H1 (cell line): ENCODE data around the gene MAP2K7. TPM values are rescaled to one million over a fixed set of nuclear protein-coding genes. Genes with fewer than 3 reads are reported as not detected.

Experiments
- CTCF ChIA-PET: fragments of 300-600 bp; sonication (Branson Sonifier 250); formaldehyde crosslinking; loops from one replicate; lab custom pipeline; 2021; ENCODE audit not compliant: partially characterized antibody; lab: Charles Lee
- POLR2A ChIA-PET: fragments of 300-600 bp; sonication (Branson Sonifier 250); formaldehyde crosslinking; loops from one replicate; lab custom pipeline; 2021; ENCODE audit warnings: inconsistent platforms; ENCODE audit not compliant: partially characterized antibody; lab: Charles Lee
- DNase-seq, 2 experiments: peaks; one replicate each; pipeline versions ENCODE4 v3.0.0 to v3.0.0-alpha.2; 2010 to 2022; ENCODE audit warnings: low spot score in 2 of 2, low read depth in 1 of 2, mixed read lengths in 1 of 2
- FAIRE-seq: peaks from 2 replicates; lab custom pipeline; 2011; peaks lifted over from hg19 to GRCh38; lab: Jason Lieb, UNC
- H2AFZ ChIP-seq: 2 replicates; pipeline ENCODE4 v1.8.1; 2012; ENCODE audit warnings: low read length, inconsistent platforms
- H2AK5ac ChIP-seq: 2 replicates; pipeline ENCODE4 v1.6.1; 2013; ENCODE audit warnings: low read depth, low read length
- H2BK120ac ChIP-seq: replicated peaks from 2 replicates; pipeline ENCODE3; 2013; ENCODE audit warnings: low read depth, low read length, inconsistent platforms
- H2BK12ac ChIP-seq: 2 replicates; pipeline ENCODE4 v1.6.1; 2013; ENCODE audit warnings: low read depth, low read length
- H2BK15ac ChIP-seq: 2 replicates; pipeline ENCODE4 v1.6.1; 2013; ENCODE audit warnings: low read length
- H2BK20ac ChIP-seq: 2 replicates; pipeline ENCODE4 v1.6.1; 2013; ENCODE audit warnings: low read length
- H2BK5ac ChIP-seq: 2 replicates; pipeline ENCODE4 v1.6.1; 2013; ENCODE audit warnings: low read depth, low read length
- H3K14ac ChIP-seq: 2 replicates; pipeline ENCODE4 v1.6.1; 2013; ENCODE audit warnings: inconsistent platforms; ENCODE audit not compliant: insufficient read length
- H3K18ac ChIP-seq: 2 replicates; pipeline ENCODE4 v1.6.1; 2013; ENCODE audit warnings: low read length; ENCODE audit errors: extremely low read depth
- H3K23ac ChIP-seq: 2 replicates; pipeline ENCODE4 v1.6.1; 2013; ENCODE audit warnings: inconsistent platforms; ENCODE audit not compliant: insufficient read length
- H3K23me2 ChIP-seq: 2 replicates; pipeline ENCODE4 v1.6.1; 2013; ENCODE audit warnings: low read depth, low read length
- H3K27ac ChIP-seq: 2 replicates; pipeline ENCODE4 v1.6.1; 2011; ENCODE audit warnings: low read depth, low read length, inconsistent platforms
- H3K27me3 ChIP-seq, 4 experiments: replicated peaks in 1 of 4; 1 replicate in 1 of 4; 2 replicates in 3 of 4; pipeline versions ENCODE4 v1.6.1 to v1.8.1; 2011 to 2013; ENCODE audit warnings: low read length in 3 of 4, mild to moderate bottlenecking in 3 of 4, inconsistent platforms in 2 of 4, mixed read lengths in 2 of 4, moderate library complexity in 1 of 4; ENCODE audit not compliant: control insufficient read depth in 3 of 4, insufficient read depth in 3 of 4; ENCODE audit errors: extremely low read depth in 1 of 4
- H3K36me3 ChIP-seq, 4 experiments: 2 replicates each; pipeline versions ENCODE4 v1.6.1 to v1.8.1; 2011 to 2013; ENCODE audit warnings: mild to moderate bottlenecking in 4 of 4, low read length in 3 of 4, moderate library complexity in 2 of 4, control low read depth in 1 of 4, inconsistent platforms in 1 of 4; ENCODE audit not compliant: insufficient read depth in 4 of 4, control insufficient read depth in 2 of 4
- H3K4ac ChIP-seq: replicated peaks from 2 replicates; pipeline ENCODE3; 2013; ENCODE audit warnings: low read length, low read depth, mixed read lengths, inconsistent platforms; ENCODE audit not compliant: insufficient read length
- H3K4me1 ChIP-seq, 4 experiments: replicated peaks in 1 of 4; 1 replicate in 1 of 4; 2 replicates in 3 of 4; pipeline versions ENCODE4 v1.6.1 to v1.8.1; 2011 to 2013; ENCODE audit warnings: low read length in 3 of 4, inconsistent platforms in 2 of 4, mixed read lengths in 1 of 4; ENCODE audit not compliant: insufficient read depth in 4 of 4, control insufficient read depth in 3 of 4
- H3K4me2 ChIP-seq, 2 experiments: 2 replicates each; pipeline versions ENCODE4 v1.6.1 to v1.8.1; 2011 to 2013; ENCODE audit warnings: low read depth in 2 of 2, low read length in 2 of 2, control low read depth in 1 of 2, inconsistent platforms in 1 of 2, mild to moderate bottlenecking in 1 of 2; ENCODE audit not compliant: insufficient read depth in 1 of 2
- H3K4me3 ChIP-seq, 4 experiments: fragments of 200-600, 300-600 bp in 1 of 4; sonication (generic), shearing (Covaris generic), sonication (Bioruptor Twin) in 1 of 4; 2 replicates each; pipeline versions ENCODE4 v1.5.1 to v1.8.1; 2011 to 2016; ENCODE audit warnings: low read length in 4 of 4, low read depth in 3 of 4, control low read depth in 2 of 4, inconsistent platforms in 2 of 4, mild to moderate bottlenecking in 2 of 4, mixed read lengths in 1 of 4, moderate library complexity in 1 of 4; ENCODE audit not compliant: insufficient read depth in 2 of 4; ENCODE audit errors: extremely low read depth in 1 of 4
- H3K56ac ChIP-seq: replicated peaks from 2 replicates; pipeline ENCODE3; 2013; ENCODE audit warnings: low read depth, mild to moderate bottlenecking, mixed read lengths, low read length, inconsistent platforms; ENCODE audit not compliant: insufficient read length
- H3K79me1 ChIP-seq: 2 replicates; pipeline ENCODE4 v1.6.1; 2013; ENCODE audit warnings: low read depth, low read length, control low read depth
- H3K79me2 ChIP-seq, 2 experiments: 2 replicates each; pipeline versions ENCODE4 v1.6.1 to v1.8.1; 2012 to 2013; ENCODE audit warnings: low read length in 2 of 2, mild to moderate bottlenecking in 2 of 2, inconsistent platforms in 1 of 2; ENCODE audit not compliant: insufficient read depth in 2 of 2, control insufficient read depth in 1 of 2
- H3K9ac ChIP-seq, 4 experiments: replicated peaks in 1 of 4; 1 replicate in 1 of 4; 2 replicates in 3 of 4; pipeline versions ENCODE4 v1.6.1 to v1.8.1; 2011 to 2013; ENCODE audit warnings: low read depth in 3 of 4, low read length in 3 of 4, control low read depth in 2 of 4, mild to moderate bottlenecking in 2 of 4, moderate library complexity in 2 of 4, inconsistent platforms in 1 of 4; ENCODE audit errors: extremely low read depth in 1 of 4
- H3K9me3 ChIP-seq, 2 experiments: 2 replicates each; pipeline versions ENCODE4 v1.6.1 to v1.8.1; 2012 to 2013; ENCODE audit warnings: mild to moderate bottlenecking in 2 of 2, moderate library complexity in 2 of 2, control low read depth in 1 of 2, inconsistent platforms in 1 of 2, low read depth in 1 of 2, low read length in 1 of 2, mixed read lengths in 1 of 2; ENCODE audit not compliant: insufficient read depth in 2 of 2
- H4K20me1 ChIP-seq, 2 experiments: replicated peaks in 1 of 2; 2 replicates each; pipeline versions ENCODE3 to v1.8.1; 2011 to 2013; ENCODE audit warnings: inconsistent platforms in 2 of 2, low read length in 2 of 2, mild to moderate bottlenecking in 1 of 2; ENCODE audit not compliant: insufficient read depth in 2 of 2, control insufficient read depth in 1 of 2
- H4K5ac ChIP-seq: 2 replicates; pipeline ENCODE4 v1.6.1; 2013; ENCODE audit warnings: low read length, low read depth, mixed read lengths, inconsistent platforms; ENCODE audit not compliant: insufficient read length
- H4K8ac ChIP-seq: 2 replicates; pipeline ENCODE4 v1.8.0; 2013; ENCODE audit warnings: mild to moderate bottlenecking, moderate library complexity, low read length, inconsistent platforms; ENCODE audit not compliant: insufficient read depth; ENCODE audit errors: extremely low read depth
- H4K91ac ChIP-seq: replicated peaks from 2 replicates; pipeline ENCODE3; 2013; ENCODE audit warnings: low read length, mixed read lengths, inconsistent platforms; ENCODE audit not compliant: insufficient read length
- EP300 ChIP-seq, 2 experiments: IDR thresholded peaks; 1 replicate in 1 of 2; 2 replicates in 1 of 2; pipeline ENCODE4 v1.6.1; 2011 to 2012; ENCODE audit warnings: low read depth in 2 of 2, low read length in 2 of 2, mild to moderate bottlenecking in 2 of 2, borderline replicate concordance in 1 of 2, inconsistent platforms in 1 of 2, moderate library complexity in 1 of 2
- PHF8 ChIP-seq: fragments of 200-600 bp; sonication (generic); conservative IDR thresholded peaks from 2 replicates; pipeline ENCODE4 v1.7.1; 2012; ENCODE audit warnings: low read depth, mild to moderate bottlenecking, inconsistent platforms, low read length, moderate library complexity
- RXRA ChIP-seq: IDR thresholded peaks from 2 replicates; pipeline ENCODE4 v1.6.1; 2011; ENCODE audit warnings: low read depth, mild to moderate bottlenecking, low read length, moderate library complexity; ENCODE audit not compliant: insufficient read depth
- SIX5 ChIP-seq: IDR thresholded peaks from 2 replicates; pipeline ENCODE4 v1.6.1; 2011; ENCODE audit warnings: mild to moderate bottlenecking, low read depth, low read length
- SP2 ChIP-seq: IDR thresholded peaks from 2 replicates; pipeline ENCODE4 v1.6.1; 2012; ENCODE audit warnings: mild to moderate bottlenecking, low read length, inconsistent platforms
- TCF12 ChIP-seq: IDR thresholded peaks from 2 replicates; pipeline ENCODE4 v1.6.1; 2011; ENCODE audit warnings: low read depth, mild to moderate bottlenecking, low read length
- ZNF274 ChIP-seq: IDR thresholded peaks from 2 replicates; pipeline ENCODE4 v1.7.0; 2012; ENCODE audit warnings: low read length, borderline replicate concordance; ENCODE audit errors: extremely low read depth
- WGBS, 2 experiments: shearing (Covaris generic) in 1 of 2; methylation state at CpG; one replicate each; pipeline versions ENCODE4 v1.1.6 to v1.1.7; 2013 to 2015; ENCODE audit warnings: low lambda C conversion rate in 2 of 2, mixed read lengths in 2 of 2, inconsistent platforms in 1 of 2, low coverage in 1 of 2, missing lambda C conversion rate in 1 of 2; ENCODE audit not compliant: insufficient replicate concordance in 2 of 2, insufficient coverage in 1 of 2, insufficient read length in 1 of 2; ENCODE audit errors: extremely low coverage in 1 of 2, missing lambda C conversion rate in 1 of 2; 5-methylcytosine and 5-hydroxymethylcytosine counted together
- polyA plus RNA-seq, 7 experiments: library from polyadenylated mRNA; depleted of rRNA in 3 of 7; stranded (reverse) in 5 of 7; unstranded in 2 of 7; fragments of >200 nt in 5 of 7; fragments of 200-250 nt in 2 of 7; gene quantifications; 1 replicate in 5 of 7; 2 replicates in 1 of 7; 4 replicates in 1 of 7; pipeline versions ENCODE4 v1.2.1 to v1.2.3, GENCODE V29; 2011 to 2013; ENCODE audit warnings: missing spikeins in 2 of 7, mixed read lengths in 2 of 7
- total RNA-seq: library from RNA; stranded (reverse); fragmentation: NEBNext Ultra II Directional; extraction: Animal tissue kit (Norgen Biotek cat#: 25700); gene quantifications from 2 replicates; pipeline ENCODE4 v1.2.1, GENCODE V29; 2021
- TF ChIP-seq, protein P1 (sequence below): IDR thresholded peaks from 2 replicates; pipeline ENCODE4 v1.6.1; 2011; ENCODE audit warnings: low read length, improper control_type of control experiment

MAP2K7 gene
- total and polyA plus RNA-seq, 2 of the 8 experiments (the other 6 are each of a cell fraction or from before 2014, with no cell fraction given): 8.9 to 38.3 TPM

DNA sequence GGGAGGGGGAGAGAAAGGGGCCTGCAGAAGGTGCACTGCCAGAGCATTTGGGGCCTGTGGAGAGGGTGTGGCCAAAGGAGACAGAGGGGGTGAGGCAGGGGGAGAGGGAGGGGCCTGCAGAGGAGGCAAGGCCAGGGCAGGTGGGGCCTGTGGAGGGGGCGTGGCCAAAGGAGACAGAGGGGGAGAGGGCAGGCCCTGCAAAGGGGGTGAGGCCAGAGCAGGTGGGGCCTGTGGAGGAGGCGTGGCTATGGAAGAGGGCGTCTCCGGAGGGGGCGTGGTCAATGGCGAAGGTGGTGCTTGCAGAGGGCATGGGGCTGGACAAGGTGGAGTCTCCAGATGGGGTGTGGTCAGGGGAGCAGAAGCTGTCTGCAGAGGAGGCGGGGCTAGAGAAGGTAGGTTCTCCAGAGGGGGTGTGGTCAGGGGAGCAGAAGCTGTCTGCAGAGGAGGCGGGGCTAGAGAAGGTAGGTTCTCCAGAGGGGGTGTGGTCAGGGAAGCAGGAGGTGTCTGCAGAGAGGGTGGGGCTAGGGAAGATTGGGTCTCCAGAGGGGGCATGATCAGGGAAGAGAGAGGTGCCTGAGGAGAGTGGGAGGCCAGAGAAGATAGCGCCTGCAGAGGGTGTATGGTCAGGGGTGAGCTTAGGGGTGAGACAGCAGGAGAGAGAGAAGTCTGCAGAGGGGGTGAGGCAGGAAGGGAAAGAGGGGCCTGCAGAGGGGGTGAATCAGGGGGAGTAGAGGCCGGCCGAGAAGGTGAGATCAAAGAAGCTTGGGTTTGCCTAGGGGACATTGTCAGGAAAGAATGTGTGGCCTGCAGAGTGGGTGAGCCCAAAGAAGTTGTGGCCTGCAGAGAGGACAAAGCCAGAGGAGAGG lies 32.9 kb upstream of the MAP2K7 start:
- Histone ChIP-seq H3K27ac (peak overlapping the region; percentile 56), H2BK15ac (no peak overlapping the region), H3K79me2 (no peaks in the 10 kb centered on the region), H3K18ac (peak overlapping the region; percentile 60; the same call in 1 of the 2 replicates), H2BK120ac (no peak overlapping the region), H3K4me2 (peak overlapping the region; percentile 58 to 89), H3K4me3 (peak overlapping the region in 1 of 4 experiments; percentile 42; a peak in 2 of 8 replicates), H3K56ac (no peak overlapping the region), H3K4ac (no peak overlapping the region), H3K23me2 (peaks cover 16% of the 10 kb centered on the region), H2BK20ac (no peak overlapping the region), H4K20me1 (peaks cover 4% of the 10 kb centered on the region in 2 experiments), H2BK5ac (no peak overlapping the region; the same call in 1 of the 2 replicates), H3K4me1 (peaks cover 0 to 24% (median 16%) of the 10 kb centered on the region in 4 experiments; a peak in 5 of 7 replicates), H2AFZ (no peak overlapping the region), H4K5ac (no peak overlapping the region), H4K91ac (no peak overlapping the region), H3K79me1 (no peaks in the 10 kb centered on the region; the same call in 1 of the 2 replicates), H3K9me3 (no peaks in the 10 kb centered on the region), H3K36me3 (no peaks in the 10 kb centered on the region), H2AK5ac (no peak overlapping the region), H3K14ac (no peak overlapping the region), H3K27me3 (peaks cover 0 to 16% (median 9%) of the 10 kb centered on the region in 4 experiments; a peak in 4 of 7 replicates), H2BK12ac (no peak overlapping the region), H4K8ac (peak overlapping the region; percentile 72), H3K9ac (no peak overlapping the region; a peak in 1 of 7 replicates), H3K23ac (no peak overlapping the region)
- FAIRE-seq (peak; percentile 99), DNase-seq (peak; percentile 82 to 87)
- POLR2A ChIA-PET: interaction anchor here (0.7 to 3.4 kb wide), 6 partner anchors 9 to 672 kb away, joined by 3 to 20 read pairs (median 3); no protein-coding TSS in a partner anchor
- TF ChIP-seq PHF8 (no peak), ZNF274 (no peak), SIX5 (no peak), TCF12 (no peak), EP300 (IDR thresholded peaks at IDR 0.05; ENCODE audit: borderline replicate concordance in 1 of 2, low read depth in 2 of 2, low read length in 2 of 2) (no peak), SP2 (no peak), RXRA (no peak)
- TF ChIP-seq, protein P1, sequence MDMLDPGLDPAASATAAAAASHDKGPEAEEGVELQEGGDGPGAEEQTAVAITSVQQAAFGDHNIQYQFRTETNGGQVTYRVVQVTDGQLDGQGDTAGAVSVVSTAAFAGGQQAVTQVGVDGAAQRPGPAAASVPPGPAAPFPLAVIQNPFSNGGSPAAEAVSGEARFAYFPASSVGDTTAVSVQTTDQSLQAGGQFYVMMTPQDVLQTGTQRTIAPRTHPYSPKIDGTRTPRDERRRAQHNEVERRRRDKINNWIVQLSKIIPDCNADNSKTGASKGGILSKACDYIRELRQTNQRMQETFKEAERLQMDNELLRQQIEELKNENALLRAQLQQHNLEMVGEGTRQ: no peak
- 56% methylated on average over 8 of the region's 11 CpGs; no CpG with 5 or more reads in 1 of the 2 experiments for WGBS, 2 experiments
- CTCF ChIA-PET: interaction anchor here (0.6 to 1.3 kb wide), 5 partner anchors 9 to 537 kb away, joined by 3 to 4 read pairs (median 4); no protein-coding TSS in a partner anchor
